Liver (tissue), 9 donors: ENCODE results near the gene MUC6. TPM values are rescaled to one million over a fixed set of nuclear protein-coding genes. Genes with fewer than 3 reads are reported as not detected.

Source experiments
- DNase-seq: peaks from one replicate; pipeline ENCODE4 v3.0.0-alpha.2; 2017; ENCODE audit warnings: low spot score
- H3K27ac ChIP-seq, 2 donors: one replicate each; pipeline ENCODE4 v1.7.0; 2013; ENCODE audit warnings: inconsistent platforms in 2 of 2, low read length in 2 of 2, control low read depth in 1 of 2, low read depth in 1 of 2, mild to moderate bottlenecking in 1 of 2
- H3K27me3 ChIP-seq, 4 donors: one replicate each; pipeline versions ENCODE4 v1.6.1 to v1.7.0; 2013; ENCODE audit warnings: low read length in 3 of 4, inconsistent platforms in 1 of 4, mild to moderate bottlenecking in 1 of 4, moderate library complexity in 1 of 4; ENCODE audit not compliant: control insufficient read depth in 4 of 4, insufficient read depth in 4 of 4
- H3K36me3 ChIP-seq, 4 donors: one replicate each; pipeline versions ENCODE4 v1.6.1 to v1.7.0; 2013; ENCODE audit warnings: low read length in 3 of 4, mild to moderate bottlenecking in 3 of 4, low read depth in 1 of 4, moderate library complexity in 1 of 4; ENCODE audit not compliant: control insufficient read depth in 4 of 4, insufficient read depth in 3 of 4
- H3K4me1 ChIP-seq, 4 donors: one replicate each; pipeline versions ENCODE4 v1.6.1 to v1.7.0; 2013; ENCODE audit warnings: low read length in 3 of 4, mild to moderate bottlenecking in 3 of 4, moderate library complexity in 1 of 4; ENCODE audit not compliant: control insufficient read depth in 4 of 4, insufficient read depth in 4 of 4
- H3K4me3 ChIP-seq, 3 donors: one replicate each; pipeline versions ENCODE4 v1.6.1 to v1.7.0; 2013; ENCODE audit warnings: low read length in 3 of 3, control low read depth in 1 of 3, low read depth in 1 of 3, mild to moderate bottlenecking in 1 of 3
- H3K9ac ChIP-seq, 2 donors: one replicate each; pipeline ENCODE4 v1.7.0; 2013; ENCODE audit warnings: low read length in 2 of 2, mild to moderate bottlenecking in 2 of 2, moderate library complexity in 2 of 2, control low read depth in 1 of 2, low read depth in 1 of 2
- H3K9me3 ChIP-seq, 4 donors: one replicate each; pipeline versions ENCODE4 v1.6.1 to v1.7.0; 2013; ENCODE audit warnings: low read length in 3 of 4; ENCODE audit not compliant: control insufficient read depth in 4 of 4
- EGR1 ChIP-seq, 2 donors: IDR thresholded peaks; 2 replicates each; pipeline ENCODE4 v1.6.1; 2016 to 2018; ENCODE audit warnings: antibody characterized with exemption in 2 of 2, low read depth in 2 of 2
- FOXA1 ChIP-seq: IDR thresholded peaks from 2 replicates; pipeline ENCODE4 v1.6.1; 2016; ENCODE audit warnings: antibody characterized with exemption
- FOXA2 ChIP-seq: IDR thresholded peaks from 2 replicates; pipeline ENCODE4 v1.6.1; 2016; ENCODE audit warnings: antibody characterized with exemption
- GABPA ChIP-seq, 2 donors: IDR thresholded peaks in 1 of 2; conservative IDR thresholded peaks in 1 of 2; 2 replicates each; pipeline ENCODE4 v1.6.1; 2016; ENCODE audit warnings: antibody characterized with exemption in 2 of 2, mild to moderate bottlenecking in 1 of 2, moderate library complexity in 1 of 2
- HNF4A ChIP-seq, 2 donors: conservative IDR thresholded peaks; 2 replicates each; pipeline ENCODE4 v1.6.1; 2016; ENCODE audit warnings: antibody characterized with exemption in 2 of 2, mild to moderate bottlenecking in 2 of 2
- HNF4G ChIP-seq: IDR thresholded peaks from 2 replicates; pipeline ENCODE4 v1.6.1; 2016; ENCODE audit warnings: antibody characterized with exemption
- JUND ChIP-seq, 2 donors: IDR thresholded peaks; 2 replicates each; pipeline ENCODE4 v1.6.1; 2016; ENCODE audit warnings: antibody characterized with exemption in 2 of 2
- NR2F2 ChIP-seq: IDR thresholded peaks from 2 replicates; pipeline ENCODE4 v1.6.1; 2016; ENCODE audit warnings: antibody characterized with exemption
- RAD21 ChIP-seq, 2 donors: IDR thresholded peaks; 2 replicates each; pipeline ENCODE4 v1.6.1; 2016; ENCODE audit warnings: antibody characterized with exemption in 2 of 2, mild to moderate bottlenecking in 2 of 2
- RXRA ChIP-seq, 2 donors: IDR thresholded peaks; 2 replicates each; pipeline ENCODE4 v1.6.1; 2017 to 2018; ENCODE audit warnings: antibody characterized with exemption in 2 of 2, mild to moderate bottlenecking in 1 of 2
- SP1 ChIP-seq: IDR thresholded peaks from 2 replicates; pipeline ENCODE4 v1.6.1; 2018; ENCODE audit warnings: antibody characterized with exemption, mild to moderate bottlenecking
- TAF1 ChIP-seq: conservative IDR thresholded peaks from 2 replicates; pipeline ENCODE4 v1.6.1; 2016; ENCODE audit warnings: antibody characterized with exemption, mild to moderate bottlenecking
- YY1 ChIP-seq: IDR thresholded peaks from 2 replicates; pipeline ENCODE4 v1.6.1; 2016; ENCODE audit warnings: antibody characterized with exemption, mild to moderate bottlenecking
- WGBS: extraction: QIAGEN DNeasy Blood & Tissue Kit; methylation state at CpG from one replicate; pipeline ENCODE4 v1.1.7; 2013; 5-methylcytosine and 5-hydroxymethylcytosine counted together
- polyA plus RNA-seq, 2 donors: library from polyadenylated mRNA; stranded (reverse) in 1 of 2; unstranded in 1 of 2; fragments of 200-250 nt in 1 of 2; fragments of >200 nt in 1 of 2; fragmentation: Nextera tagmentation in 1 of 2; extraction: Ambion mirVana in 1 of 2; gene quantifications; one replicate each; pipeline versions ENCODE4 v1.2.1 to v1.2.3, GENCODE V29; 2013 to 2015
- total RNA-seq, 2 donors: library from RNA; depleted of rRNA; stranded (reverse); fragments of >200 nt; gene quantifications; one replicate each; pipeline ENCODE4 v1.2.3, GENCODE V29; 2014
- TF ChIP-seq, protein P1 (sequence below): IDR thresholded peaks from 2 replicates; pipeline ENCODE4 v1.6.1; 2016; ENCODE audit warnings: antibody characterized with exemption
- TF ChIP-seq, protein P2 (sequence below): IDR thresholded peaks from 2 replicates; pipeline ENCODE4 v1.6.1; 2016; ENCODE audit warnings: antibody characterized with exemption
- TF ChIP-seq, protein P3 (sequence below): fragments of 150-350 bp; IDR thresholded peaks from 2 replicates; pipeline ENCODE4 v1.5.1; 2017; ENCODE audit warnings: improper control_type of control experiment, low read depth, low read length; ENCODE audit not compliant: missing input control
- TF ChIP-seq, protein P4 (sequence below): IDR thresholded peaks from 2 replicates; pipeline ENCODE4 v1.6.1; 2016; ENCODE audit warnings: antibody characterized with exemption
- TF ChIP-seq, protein P5 (sequence below): IDR thresholded peaks from 2 replicates; pipeline ENCODE4 v1.6.1; 2016; ENCODE audit warnings: antibody characterized with exemption, mild to moderate bottlenecking
- donor health status: healthy.
- donor health status: healthy.
- donor health status: healthy.
- donor health status: healthy.
- donor health status: healthy.

MUC6 gene
- total and polyA plus RNA-seq, 4 donors: 0.05 to 0.54 (median 0.18) TPM

DNA sequence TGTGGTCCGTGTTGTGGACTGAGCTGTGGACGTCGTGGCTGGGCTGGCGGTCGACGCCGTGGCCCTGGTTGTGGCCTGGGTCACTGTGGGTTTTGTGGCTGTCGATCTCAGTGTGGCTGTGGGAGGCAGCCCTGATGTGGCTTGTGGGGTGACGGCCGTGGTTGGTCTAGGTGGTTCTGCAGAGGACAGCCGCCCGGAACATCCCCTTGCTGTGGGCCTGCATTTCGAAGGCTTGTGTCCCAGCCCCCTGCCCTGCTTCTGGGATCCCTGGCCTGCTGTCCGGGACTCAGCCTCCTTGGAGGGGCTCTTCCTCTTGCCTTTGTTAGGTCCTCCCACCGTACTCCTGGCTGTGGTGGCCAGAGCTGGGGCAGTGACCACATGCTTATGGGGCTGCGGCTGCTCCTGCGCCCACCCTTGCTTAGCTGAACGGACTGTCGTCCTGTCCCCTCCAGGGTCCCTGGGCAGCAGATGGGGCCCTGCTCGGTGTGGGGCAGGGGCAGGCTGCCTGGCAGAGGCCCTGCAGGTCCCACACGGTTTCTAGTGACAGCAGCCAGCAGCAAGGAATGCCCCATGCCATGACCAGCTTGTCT is 17.1 kb downstream of the MUC6 start:
- no peak for DNase-seq

More for the DNA sequence above, 17.1 kb downstream of the MUC6 start:
- Histone ChIP-seq H3K27me3 (no peaks in the 10 kb centered on the region), H3K9ac (no peak overlapping the region), H3K4me1 (no peaks in the 10 kb centered on the region), H3K36me3 (no peaks in the 10 kb centered on the region), H3K27ac (no peak overlapping the region), H3K9me3 (no peaks in the 10 kb centered on the region), H3K4me3 (no peak overlapping the region)
- no peak for TF ChIP-seq NR2F2
- TF ChIP-seq RAD21 (IDR thresholded peaks at IDR 0.05): no peak
- no peak for TF ChIP-seq RXRA (IDR thresholded peaks at IDR 0.05)
- TF ChIP-seq, protein P1, sequence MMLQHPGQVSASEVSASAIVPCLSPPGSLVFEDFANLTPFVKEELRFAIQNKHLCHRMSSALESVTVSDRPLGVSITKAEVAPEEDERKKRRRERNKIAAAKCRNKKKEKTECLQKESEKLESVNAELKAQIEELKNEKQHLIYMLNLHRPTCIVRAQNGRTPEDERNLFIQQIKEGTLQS: no peak
- no peak for TF ChIP-seq GABPA (IDR thresholded peaks at IDR 0.05 in 1 of 2, conservative IDR thresholded peaks at IDR 0.05 in 1 of 2)
- TF ChIP-seq, protein P2, sequence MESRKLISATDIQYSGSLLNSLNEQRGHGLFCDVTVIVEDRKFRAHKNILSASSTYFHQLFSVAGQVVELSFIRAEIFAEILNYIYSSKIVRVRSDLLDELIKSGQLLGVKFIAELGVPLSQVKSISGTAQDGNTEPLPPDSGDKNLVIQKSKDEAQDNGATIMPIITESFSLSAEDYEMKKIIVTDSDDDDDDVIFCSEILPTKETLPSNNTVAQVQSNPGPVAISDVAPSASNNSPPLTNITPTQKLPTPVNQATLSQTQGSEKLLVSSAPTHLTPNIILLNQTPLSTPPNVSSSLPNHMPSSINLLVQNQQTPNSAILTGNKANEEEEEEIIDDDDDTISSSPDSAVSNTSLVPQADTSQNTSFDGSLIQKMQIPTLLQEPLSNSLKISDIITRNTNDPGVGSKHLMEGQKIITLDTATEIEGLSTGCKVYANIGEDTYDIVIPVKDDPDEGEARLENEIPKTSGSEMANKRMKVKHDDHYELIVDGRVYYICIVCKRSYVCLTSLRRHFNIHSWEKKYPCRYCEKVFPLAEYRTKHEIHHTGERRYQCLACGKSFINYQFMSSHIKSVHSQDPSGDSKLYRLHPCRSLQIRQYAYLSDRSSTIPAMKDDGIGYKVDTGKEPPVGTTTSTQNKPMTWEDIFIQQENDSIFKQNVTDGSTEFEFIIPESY: no peak
- TF ChIP-seq, protein P3, sequence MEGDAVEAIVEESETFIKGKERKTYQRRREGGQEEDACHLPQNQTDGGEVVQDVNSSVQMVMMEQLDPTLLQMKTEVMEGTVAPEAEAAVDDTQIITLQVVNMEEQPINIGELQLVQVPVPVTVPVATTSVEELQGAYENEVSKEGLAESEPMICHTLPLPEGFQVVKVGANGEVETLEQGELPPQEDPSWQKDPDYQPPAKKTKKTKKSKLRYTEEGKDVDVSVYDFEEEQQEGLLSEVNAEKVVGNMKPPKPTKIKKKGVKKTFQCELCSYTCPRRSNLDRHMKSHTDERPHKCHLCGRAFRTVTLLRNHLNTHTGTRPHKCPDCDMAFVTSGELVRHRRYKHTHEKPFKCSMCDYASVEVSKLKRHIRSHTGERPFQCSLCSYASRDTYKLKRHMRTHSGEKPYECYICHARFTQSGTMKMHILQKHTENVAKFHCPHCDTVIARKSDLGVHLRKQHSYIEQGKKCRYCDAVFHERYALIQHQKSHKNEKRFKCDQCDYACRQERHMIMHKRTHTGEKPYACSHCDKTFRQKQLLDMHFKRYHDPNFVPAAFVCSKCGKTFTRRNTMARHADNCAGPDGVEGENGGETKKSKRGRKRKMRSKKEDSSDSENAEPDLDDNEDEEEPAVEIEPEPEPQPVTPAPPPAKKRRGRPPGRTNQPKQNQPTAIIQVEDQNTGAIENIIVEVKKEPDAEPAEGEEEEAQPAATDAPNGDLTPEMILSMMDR: no peak
- TF ChIP-seq HNF4A (conservative IDR thresholded peaks at IDR 0.05): no peak
- no peak for TF ChIP-seq JUND (IDR thresholded peaks at IDR 0.05)
- TF ChIP-seq HNF4G: no peak
- no peak for TF ChIP-seq SP1
- no peak for TF ChIP-seq EGR1 (IDR thresholded peaks at IDR 0.05; ENCODE audit: low read depth in 2 of 2)
- TF ChIP-seq YY1: no peak
- TF ChIP-seq, protein P4, sequence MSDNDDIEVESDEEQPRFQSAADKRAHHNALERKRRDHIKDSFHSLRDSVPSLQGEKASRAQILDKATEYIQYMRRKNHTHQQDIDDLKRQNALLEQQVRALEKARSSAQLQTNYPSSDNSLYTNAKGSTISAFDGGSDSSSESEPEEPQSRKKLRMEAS: no peak
- TF ChIP-seq FOXA2: no peak
- TF ChIP-seq, protein P5, sequence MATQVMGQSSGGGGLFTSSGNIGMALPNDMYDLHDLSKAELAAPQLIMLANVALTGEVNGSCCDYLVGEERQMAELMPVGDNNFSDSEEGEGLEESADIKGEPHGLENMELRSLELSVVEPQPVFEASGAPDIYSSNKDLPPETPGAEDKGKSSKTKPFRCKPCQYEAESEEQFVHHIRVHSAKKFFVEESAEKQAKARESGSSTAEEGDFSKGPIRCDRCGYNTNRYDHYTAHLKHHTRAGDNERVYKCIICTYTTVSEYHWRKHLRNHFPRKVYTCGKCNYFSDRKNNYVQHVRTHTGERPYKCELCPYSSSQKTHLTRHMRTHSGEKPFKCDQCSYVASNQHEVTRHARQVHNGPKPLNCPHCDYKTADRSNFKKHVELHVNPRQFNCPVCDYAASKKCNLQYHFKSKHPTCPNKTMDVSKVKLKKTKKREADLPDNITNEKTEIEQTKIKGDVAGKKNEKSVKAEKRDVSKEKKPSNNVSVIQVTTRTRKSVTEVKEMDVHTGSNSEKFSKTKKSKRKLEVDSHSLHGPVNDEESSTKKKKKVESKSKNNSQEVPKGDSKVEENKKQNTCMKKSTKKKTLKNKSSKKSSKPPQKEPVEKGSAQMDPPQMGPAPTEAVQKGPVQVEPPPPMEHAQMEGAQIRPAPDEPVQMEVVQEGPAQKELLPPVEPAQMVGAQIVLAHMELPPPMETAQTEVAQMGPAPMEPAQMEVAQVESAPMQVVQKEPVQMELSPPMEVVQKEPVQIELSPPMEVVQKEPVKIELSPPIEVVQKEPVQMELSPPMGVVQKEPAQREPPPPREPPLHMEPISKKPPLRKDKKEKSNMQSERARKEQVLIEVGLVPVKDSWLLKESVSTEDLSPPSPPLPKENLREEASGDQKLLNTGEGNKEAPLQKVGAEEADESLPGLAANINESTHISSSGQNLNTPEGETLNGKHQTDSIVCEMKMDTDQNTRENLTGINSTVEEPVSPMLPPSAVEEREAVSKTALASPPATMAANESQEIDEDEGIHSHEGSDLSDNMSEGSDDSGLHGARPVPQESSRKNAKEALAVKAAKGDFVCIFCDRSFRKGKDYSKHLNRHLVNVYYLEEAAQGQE: no peak
- TF ChIP-seq FOXA1: no peak
- no peak for TF ChIP-seq TAF1
- 91% methylated on average over 21 of the region's 21 CpGs for WGBS
